ENCODE data around the gene KCNT1.

KCNT1 gene

DNA sequence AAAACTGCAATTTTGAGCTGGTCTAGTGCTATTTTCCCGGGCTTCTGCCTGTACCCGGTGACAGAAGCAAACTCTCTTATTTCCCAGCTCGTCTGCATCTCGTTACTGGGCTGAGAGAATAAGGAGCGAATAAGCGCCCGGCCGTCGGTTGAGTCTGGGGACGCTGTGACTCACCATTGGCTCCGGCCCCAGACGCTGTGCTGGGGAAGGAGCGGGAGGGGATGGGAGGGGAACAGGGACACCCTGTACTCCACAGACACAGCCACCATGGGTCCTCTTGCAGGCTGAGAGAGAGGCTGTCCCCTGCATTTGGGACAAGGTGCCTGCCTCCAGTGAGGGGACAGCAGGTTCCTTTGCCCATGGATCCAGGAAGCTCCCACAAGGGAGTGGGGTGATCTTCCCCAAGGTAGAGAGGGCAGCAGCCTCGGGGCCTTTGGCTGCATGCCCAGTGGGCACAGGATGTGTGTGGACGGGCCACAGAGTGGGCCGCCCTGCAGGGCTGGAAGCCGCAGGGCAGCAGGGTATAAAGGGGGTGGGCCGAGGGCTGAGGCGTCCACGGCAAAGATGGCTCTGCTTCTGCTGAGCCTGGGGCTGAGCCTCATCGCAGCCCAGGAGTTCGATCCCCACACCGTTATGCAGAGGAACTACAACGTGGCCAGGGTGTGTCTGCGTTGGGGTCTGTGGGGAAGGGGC is 39.1 kb upstream of the KCNT1 start, which contains the start of gene LCN9:
Gene LCN9, plus strand, starts transcription at position 552 of the 693 bp plus-strand sequence. Its CDS starts 13 bp downstream, at position 565.
- no peak for DNase-seq (ENCODE audit: low spot score)
- TF ChIP-seq, protein P1, sequence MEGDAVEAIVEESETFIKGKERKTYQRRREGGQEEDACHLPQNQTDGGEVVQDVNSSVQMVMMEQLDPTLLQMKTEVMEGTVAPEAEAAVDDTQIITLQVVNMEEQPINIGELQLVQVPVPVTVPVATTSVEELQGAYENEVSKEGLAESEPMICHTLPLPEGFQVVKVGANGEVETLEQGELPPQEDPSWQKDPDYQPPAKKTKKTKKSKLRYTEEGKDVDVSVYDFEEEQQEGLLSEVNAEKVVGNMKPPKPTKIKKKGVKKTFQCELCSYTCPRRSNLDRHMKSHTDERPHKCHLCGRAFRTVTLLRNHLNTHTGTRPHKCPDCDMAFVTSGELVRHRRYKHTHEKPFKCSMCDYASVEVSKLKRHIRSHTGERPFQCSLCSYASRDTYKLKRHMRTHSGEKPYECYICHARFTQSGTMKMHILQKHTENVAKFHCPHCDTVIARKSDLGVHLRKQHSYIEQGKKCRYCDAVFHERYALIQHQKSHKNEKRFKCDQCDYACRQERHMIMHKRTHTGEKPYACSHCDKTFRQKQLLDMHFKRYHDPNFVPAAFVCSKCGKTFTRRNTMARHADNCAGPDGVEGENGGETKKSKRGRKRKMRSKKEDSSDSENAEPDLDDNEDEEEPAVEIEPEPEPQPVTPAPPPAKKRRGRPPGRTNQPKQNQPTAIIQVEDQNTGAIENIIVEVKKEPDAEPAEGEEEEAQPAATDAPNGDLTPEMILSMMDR (IDR thresholded peaks at IDR 0.05; ENCODE audit: extremely low read depth, missing control alignments) = no peak

DNA sequence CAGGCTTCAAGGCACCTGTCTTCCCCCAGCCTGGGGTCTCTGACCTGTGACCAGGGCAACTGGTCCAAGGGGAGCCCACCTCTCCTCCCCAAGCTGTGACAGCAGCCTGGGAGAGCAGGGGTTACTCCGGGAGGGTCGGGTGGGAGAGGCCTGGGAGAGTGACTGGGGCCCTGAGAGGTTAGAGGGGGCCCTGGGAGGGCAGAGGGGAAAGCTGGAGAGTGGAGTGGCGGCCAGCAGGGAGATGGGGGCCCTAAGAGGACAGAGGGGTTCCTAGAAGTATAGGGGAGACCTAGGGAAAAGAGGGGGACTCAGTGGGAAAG is 38.6 kb upstream of the KCNT1 start:
- TF ChIP-seq, protein P1 (IDR thresholded peaks at IDR 0.05; ENCODE audit: extremely low read depth, missing control alignments) = no peak
- DNase-seq (ENCODE audit: low spot score) = no peak

DNA sequence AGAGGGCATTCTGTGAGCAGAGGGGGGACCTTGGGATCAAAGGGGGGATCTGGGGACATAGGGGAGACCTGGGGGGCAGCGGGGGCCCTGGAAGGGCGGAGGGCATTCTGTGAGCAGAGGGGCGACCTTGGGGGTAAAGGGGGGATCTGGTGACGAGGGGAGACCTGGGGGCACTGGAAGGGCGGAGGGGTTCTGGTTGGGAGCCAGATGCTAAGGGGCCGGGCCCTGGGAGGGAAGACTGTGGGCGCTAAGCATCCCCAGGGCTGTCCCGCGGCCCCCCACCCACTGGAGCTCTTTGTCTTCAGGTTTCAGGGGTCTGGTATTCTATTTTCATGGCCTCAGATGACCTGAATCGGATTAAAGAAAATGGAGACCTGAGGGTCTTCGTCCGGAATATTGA is 38.1 kb upstream of the KCNT1 start:
- TF ChIP-seq, protein P1 (IDR thresholded peaks at IDR 0.05; ENCODE audit: extremely low read depth, missing control alignments) = no peak
- DNase-seq (ENCODE audit: low spot score) = no peak

DNA sequence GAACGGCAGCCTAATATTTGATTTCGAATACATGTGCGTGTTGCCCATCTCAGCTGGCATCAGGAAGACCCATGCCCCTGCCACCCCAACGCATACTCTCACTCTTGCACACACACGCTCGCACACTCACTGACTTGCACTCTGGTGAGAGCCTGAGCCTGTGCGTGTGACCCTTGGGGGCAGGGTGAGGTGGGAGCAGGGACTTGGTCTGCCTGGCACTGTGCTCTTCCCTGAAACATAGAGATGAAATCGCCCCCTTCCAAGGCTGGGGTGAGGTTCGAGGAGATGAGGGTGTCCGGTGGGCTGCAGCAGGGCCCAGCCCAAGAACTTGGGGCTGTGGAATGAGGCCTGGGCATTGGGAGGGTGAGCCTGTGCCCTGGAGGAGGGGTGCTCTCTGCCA is 37.7 kb upstream of the KCNT1 start:
- TF ChIP-seq, protein P1 (IDR thresholded peaks at IDR 0.05; ENCODE audit: extremely low read depth, missing control alignments) = no peak
- peak; percentile 6 for DNase-seq (ENCODE audit: low spot score)

DNA sequence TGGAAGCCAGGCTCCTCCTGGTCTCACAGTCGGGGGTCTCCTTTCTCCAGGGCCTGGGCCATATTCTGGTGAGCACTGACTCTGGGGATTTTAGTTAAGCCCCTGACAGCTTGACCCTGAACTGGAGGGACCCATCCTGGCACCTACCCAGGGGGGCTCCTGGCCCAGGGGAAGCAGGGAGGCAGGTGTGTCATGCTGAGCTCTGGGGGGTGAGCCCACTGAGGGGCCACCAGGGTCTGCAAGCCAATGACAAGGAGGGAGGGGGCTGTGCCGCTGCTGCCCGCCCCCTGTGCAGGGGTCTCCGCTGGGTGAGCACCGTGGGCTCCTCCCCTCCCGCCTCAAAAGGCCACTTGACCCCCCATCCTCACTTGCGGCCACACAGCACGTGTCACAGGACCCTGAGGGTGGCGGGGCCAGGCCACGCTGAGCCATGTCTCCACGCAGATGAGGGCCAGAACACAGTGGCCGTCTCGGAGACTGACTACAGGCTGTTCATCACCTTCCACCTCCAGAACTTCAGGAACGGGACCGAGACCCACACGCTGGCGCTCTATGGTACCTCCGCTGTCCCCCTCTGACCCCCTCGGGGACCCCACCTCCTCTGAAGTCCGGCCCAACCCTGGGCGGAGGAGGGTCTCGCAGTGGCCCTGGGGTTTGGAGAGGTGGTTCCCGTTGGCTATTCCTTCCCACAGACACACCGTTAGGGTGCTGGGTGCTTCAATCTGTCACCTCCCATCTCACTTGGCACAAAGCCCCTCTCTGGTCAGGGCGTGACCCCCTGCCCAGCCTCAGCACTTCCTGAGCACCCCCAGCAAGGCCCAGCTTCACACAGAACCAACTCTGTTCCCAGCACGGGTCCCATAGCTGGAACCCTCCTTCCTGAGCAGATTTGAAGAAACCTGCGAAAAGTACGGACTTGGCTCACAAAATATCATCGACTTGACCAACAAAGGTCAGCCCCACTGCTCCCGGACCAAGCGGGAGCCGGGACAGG is 36.9 kb upstream of the KCNT1 start:
- TF ChIP-seq, protein P1 (IDR thresholded peaks at IDR 0.05; ENCODE audit: extremely low read depth, missing control alignments) = no peak
- DNase-seq (ENCODE audit: low spot score) = no peak

DNA sequence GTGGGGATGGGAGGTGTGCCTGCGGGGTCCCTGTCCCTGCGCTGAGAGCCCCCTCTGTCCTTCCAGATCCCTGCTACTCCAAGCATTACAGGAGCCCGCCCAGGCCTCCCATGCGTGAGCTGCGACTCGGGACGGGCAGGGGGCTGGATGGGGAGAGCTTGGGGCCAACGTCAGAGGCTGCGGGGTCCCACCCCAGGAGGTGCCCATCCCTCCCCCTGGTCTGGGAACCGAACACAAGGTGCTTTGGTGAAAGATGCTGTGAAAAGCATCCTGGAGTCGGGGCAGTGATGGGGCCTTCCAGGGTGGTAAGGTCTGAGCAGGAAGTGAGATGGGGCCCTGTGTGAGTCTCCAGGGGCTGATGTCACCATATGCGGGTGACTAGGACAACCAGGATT is 36.2 kb upstream of the KCNT1 start:
- DNase-seq (ENCODE audit: low spot score) = peak; percentile 4
- TF ChIP-seq, protein P1 (IDR thresholded peaks at IDR 0.05; ENCODE audit: extremely low read depth, missing control alignments) = no peak
